Measurements from ENCODE around the gene TPCN1. TPM values are rescaled to one million over a fixed set of nuclear protein-coding genes. Genes with fewer than 3 reads are reported as not detected.

The TPCN1 gene
- total RNA-seq, 4 donors from 2014 or later = 27.6 to 82.3 (median 46.3) TPM

DNA sequence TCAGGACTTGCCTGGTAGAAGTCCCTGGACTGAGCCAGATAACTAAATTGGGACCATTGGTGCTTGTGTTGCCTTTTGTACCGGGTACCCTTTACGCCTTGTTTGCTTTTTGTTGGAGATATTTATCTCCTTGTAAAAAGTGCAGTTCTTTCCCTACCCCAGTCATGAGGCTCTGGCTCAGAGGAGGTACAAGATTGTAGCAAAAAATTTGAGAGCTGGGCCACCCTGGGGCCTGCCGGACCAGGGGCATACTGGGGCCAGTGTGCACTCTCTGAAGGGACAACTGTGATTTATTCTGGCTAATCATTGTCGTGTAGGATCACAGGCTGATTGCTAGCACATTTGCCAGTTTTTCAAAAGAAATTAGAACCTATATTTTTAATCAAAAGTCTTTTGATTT is 13.2 kb downstream of the TPCN1 start:
- TF ChIP-seq, protein P1, sequence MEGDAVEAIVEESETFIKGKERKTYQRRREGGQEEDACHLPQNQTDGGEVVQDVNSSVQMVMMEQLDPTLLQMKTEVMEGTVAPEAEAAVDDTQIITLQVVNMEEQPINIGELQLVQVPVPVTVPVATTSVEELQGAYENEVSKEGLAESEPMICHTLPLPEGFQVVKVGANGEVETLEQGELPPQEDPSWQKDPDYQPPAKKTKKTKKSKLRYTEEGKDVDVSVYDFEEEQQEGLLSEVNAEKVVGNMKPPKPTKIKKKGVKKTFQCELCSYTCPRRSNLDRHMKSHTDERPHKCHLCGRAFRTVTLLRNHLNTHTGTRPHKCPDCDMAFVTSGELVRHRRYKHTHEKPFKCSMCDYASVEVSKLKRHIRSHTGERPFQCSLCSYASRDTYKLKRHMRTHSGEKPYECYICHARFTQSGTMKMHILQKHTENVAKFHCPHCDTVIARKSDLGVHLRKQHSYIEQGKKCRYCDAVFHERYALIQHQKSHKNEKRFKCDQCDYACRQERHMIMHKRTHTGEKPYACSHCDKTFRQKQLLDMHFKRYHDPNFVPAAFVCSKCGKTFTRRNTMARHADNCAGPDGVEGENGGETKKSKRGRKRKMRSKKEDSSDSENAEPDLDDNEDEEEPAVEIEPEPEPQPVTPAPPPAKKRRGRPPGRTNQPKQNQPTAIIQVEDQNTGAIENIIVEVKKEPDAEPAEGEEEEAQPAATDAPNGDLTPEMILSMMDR (IDR thresholded peaks at IDR 0.05; ENCODE audit: low read depth) = no peak

DNA sequence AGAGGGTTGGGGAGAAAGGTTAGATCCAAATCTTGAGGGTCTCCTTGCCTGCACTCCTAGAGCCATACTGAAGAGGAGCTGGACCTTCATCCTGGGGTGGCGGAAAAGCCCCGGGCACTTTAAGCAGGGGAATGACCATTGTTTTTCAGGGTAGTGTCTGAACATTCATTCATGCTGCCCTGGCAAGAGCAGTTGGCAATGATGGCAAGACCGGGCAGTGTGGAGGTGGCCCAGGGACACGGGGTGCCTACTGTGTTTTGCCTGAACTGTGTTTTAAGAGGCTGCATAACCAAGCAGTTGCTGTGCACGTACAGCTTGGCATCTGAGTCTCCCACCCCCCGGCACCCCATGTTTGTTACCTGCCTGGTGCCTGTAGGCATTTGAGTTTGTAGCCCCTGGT is 14.7 kb downstream of the TPCN1 start:
- TF ChIP-seq, protein P1 (IDR thresholded peaks at IDR 0.05; ENCODE audit: low read depth) = no peak

DNA sequence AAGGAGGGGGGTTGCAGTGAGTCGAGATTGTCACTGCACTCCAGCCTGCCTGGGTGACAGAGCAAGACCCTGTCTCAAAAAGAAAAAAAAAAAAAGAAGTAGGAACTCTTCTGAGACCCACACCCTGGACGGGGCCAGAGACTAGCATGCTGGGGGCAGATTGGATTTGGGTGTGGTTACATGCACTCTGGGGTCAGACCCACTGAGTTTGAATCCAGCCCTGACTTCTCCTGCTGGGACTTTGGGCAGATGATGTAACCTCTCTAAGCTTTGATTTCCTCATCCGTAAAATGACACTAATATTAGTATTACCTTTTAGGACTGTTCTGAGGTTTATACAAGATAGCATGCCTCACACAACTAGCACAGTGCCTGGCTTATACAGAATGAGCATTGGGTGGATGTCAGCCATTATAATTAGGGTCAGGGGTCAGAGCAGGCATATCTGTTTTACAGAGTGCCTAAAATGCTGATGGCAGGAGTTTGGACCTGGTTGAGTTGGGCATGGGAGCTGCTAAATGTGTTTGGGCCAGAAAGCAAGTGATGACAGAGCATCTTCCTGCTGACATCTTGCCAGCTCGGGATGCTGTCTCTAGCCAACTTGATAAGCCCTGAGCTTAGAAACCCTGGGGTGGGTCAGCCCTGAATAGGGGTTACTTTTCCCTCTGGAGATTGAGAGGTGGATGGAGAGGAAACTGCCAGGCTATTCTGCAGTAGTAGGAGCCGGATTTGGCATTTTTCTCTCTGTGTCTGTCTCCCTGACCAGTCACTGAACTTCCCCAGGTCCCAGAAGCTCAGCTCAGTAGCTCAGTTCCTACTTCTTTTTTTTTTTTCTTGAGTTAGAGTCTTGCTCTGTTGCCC is 15.5 kb downstream of the TPCN1 start:
- TF ChIP-seq, protein P1 (IDR thresholded peaks at IDR 0.05; ENCODE audit: low read depth) = no peak

DNA sequence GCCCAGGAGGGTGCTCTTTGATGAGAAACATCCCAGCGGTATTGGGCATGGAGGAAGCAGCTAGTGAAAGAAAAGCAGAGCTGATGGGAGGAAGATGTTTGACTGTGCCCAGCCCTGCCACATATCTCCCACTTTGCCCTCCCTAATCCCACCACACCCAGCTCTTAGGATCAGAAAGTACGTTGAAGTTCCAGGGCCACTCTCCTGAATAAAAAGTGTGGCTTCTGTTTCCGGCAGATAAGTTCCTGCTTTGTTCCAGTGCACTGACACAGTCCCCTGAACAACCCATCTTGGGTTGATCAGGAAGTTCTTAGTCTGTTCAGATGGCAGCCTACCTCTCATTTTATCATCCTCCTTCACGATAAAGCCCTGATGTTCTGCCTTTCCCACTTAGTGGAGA is 16.5 kb downstream of the TPCN1 start:
- TF ChIP-seq, protein P1 (IDR thresholded peaks at IDR 0.05; ENCODE audit: low read depth) = no peak

DNA sequence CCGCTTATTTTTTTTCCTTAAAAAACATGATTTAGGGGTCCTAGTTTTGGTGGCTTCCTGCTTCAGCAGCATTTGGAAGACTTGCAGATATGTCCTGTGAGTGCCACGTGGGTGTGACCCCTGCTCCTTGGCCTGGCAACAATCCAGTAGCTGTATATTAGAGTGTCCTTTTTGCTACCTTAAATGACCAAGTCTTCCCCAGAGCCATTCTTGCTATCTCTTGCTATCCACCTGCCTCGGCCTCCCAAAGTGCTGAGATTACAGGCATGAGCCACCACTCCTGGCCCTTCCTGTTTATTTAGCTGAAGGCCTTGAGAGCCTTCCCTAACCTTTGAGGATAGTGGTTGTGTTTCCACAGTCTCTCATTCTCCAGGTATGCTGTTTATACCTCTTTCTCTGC is 17.0 kb downstream of the TPCN1 start:
- TF ChIP-seq, protein P1 (IDR thresholded peaks at IDR 0.05; ENCODE audit: low read depth) = no peak

DNA sequence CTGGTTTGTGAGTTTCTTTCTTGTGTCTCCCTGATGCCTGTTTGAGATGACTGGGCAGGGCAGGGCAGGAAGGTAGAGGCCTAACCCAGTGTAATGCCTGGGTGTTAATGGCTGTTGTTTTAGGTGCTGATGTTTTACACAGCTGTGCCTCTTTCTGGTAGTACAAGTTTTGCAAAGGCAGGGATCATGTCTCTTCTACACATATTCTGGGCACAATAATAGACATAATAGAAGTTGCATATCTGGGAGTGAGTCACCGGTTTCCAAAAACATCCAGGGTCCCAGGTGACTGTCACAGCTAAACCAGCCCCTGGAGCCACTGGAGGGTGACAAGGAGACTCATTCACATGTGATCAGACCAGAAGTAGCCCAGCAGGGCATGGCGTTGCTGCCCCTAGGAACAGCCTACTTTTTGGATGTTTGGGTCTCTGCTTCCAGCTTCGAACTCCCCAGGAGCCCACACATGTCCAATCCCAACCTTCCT is 18.1 kb downstream of the TPCN1 start:
- TF ChIP-seq, protein P1 (IDR thresholded peaks at IDR 0.05; ENCODE audit: low read depth) = no peak

DNA sequence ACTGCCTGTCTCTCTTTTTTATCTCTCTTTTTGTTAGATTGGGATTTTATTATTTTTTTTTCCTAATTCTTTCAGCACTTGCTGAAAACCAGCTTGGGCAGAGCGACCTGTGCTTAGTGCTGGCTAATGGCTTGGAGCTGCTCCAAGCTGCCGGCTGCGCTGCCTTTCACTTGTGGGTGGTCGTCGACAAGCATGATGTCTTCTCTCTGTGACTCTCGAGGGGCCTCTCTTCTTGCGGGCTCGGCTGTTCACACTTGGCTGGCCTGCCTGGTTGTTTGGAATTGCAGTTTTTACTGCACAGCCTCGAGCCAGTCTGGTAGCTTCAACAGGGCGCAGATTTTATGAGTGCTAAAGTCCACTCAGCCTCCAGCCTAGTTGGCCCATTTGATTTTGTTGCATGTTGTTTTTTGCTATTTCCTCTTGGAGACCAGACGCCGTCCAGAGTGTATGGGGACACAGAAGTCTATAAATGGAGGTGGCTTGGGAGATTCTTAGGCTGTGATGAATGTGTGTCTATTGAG is 18.6 kb downstream of the TPCN1 start:
- TF ChIP-seq, protein P1 (IDR thresholded peaks at IDR 0.05; ENCODE audit: low read depth) = no peak

Measured in subcutaneous adipose tissue (tissue), 4 donors.